ENCODE results near the gene ZNG1E.
"Not testable (repeated sequence)": the region's sequence is repeated elsewhere in the genome, so short reads cannot be mapped to it uniquely, and the experiment has no call there.

ZNG1E gene

GRCh38 chr9:65675589-65676021, at the start of gene ZNG1E:
TSS of gene ZNG1E (plus strand) at chr9:65675928. CDS start at chr9:65675977, 49 bp downstream.
- H3K9ac ChIP-seq (ENCODE audit: low read length); H3K36me3 ChIP-seq (ENCODE audit: insufficient read depth, low read length); H3K9me3 ChIP-seq (ENCODE audit: low read length); H3K27me3 ChIP-seq (ENCODE audit: control insufficient read depth in 1 of 2, insufficient read depth in 2 of 2, low read length in 2 of 2); H3K27ac ChIP-seq (ENCODE audit: low read depth, low read length); H3K4me1 ChIP-seq (ENCODE audit: insufficient read depth, low read length): not testable (repeated sequence)
- H3K4me3 ChIP-seq (ENCODE audit: low read depth in 1 of 2, low read length in 2 of 2), result peak within 1 kb of the TSS; percentile 27 to 41

- not testable (repeated sequence) for H3K27ac ChIP-seq (ENCODE audit: low read depth, low read length); H3K27me3 ChIP-seq (ENCODE audit: control insufficient read depth in 1 of 2, insufficient read depth in 2 of 2, low read length in 2 of 2); H3K4me3 ChIP-seq (ENCODE audit: low read depth in 1 of 2, low read length in 2 of 2)
These were observed 2.1 kb upstream of the ZNG1E start for GRCh38 chr9:65673579-65673978.

GRCh38 chr9:65675018-65675417, 710 bp upstream of the ZNG1E start:
- not testable (repeated sequence) for H3K27ac ChIP-seq (ENCODE audit: low read depth, low read length); H3K9me3 ChIP-seq (ENCODE audit: low read length); H3K36me3 ChIP-seq (ENCODE audit: insufficient read depth, low read length); H3K4me1 ChIP-seq (ENCODE audit: insufficient read depth, low read length); H3K27me3 ChIP-seq (ENCODE audit: control insufficient read depth in 1 of 2, insufficient read depth in 2 of 2, low read length in 2 of 2); H3K9ac ChIP-seq (ENCODE audit: low read length); H3K4me3 ChIP-seq (ENCODE audit: low read depth in 1 of 2, low read length in 2 of 2)

More at GRCh38 chr9:65673579-65673978, 2.1 kb upstream of the ZNG1E start:
- H3K9me3 ChIP-seq (ENCODE audit: low read length); H3K9ac ChIP-seq (ENCODE audit: low read length); H3K4me1 ChIP-seq (ENCODE audit: insufficient read depth, low read length); H3K36me3 ChIP-seq (ENCODE audit: insufficient read depth, low read length): not testable (repeated sequence)

- H3K36me3 ChIP-seq (ENCODE audit: insufficient read depth, low read length); H3K9me3 ChIP-seq (ENCODE audit: low read length); H3K4me3 ChIP-seq (ENCODE audit: low read depth in 1 of 2, low read length in 2 of 2); H3K4me1 ChIP-seq (ENCODE audit: insufficient read depth, low read length); H3K9ac ChIP-seq (ENCODE audit: low read length); H3K27me3 ChIP-seq (ENCODE audit: control insufficient read depth in 1 of 2, insufficient read depth in 2 of 2, low read length in 2 of 2); H3K27ac ChIP-seq (ENCODE audit: low read depth, low read length): not testable (repeated sequence)
These were observed 661 bp downstream of the ZNG1E start for GRCh38 chr9:65676389-65676788.

- H3K36me3 ChIP-seq (ENCODE audit: insufficient read depth, low read length); H3K9me3 ChIP-seq (ENCODE audit: low read length); H3K27ac ChIP-seq (ENCODE audit: low read depth, low read length); H3K4me3 ChIP-seq (ENCODE audit: low read depth in 1 of 2, low read length in 2 of 2); H3K27me3 ChIP-seq (ENCODE audit: control insufficient read depth in 1 of 2, insufficient read depth in 2 of 2, low read length in 2 of 2); H3K4me1 ChIP-seq (ENCODE audit: insufficient read depth, low read length); H3K9ac ChIP-seq (ENCODE audit: low read length): not testable (repeated sequence)
These were observed 2.8 kb downstream of the ZNG1E start for GRCh38 chr9:65678533-65678932.

- H3K9ac ChIP-seq (ENCODE audit: low read length); H3K27me3 ChIP-seq (ENCODE audit: control insufficient read depth in 1 of 2, insufficient read depth in 2 of 2, low read length in 2 of 2); H3K4me1 ChIP-seq (ENCODE audit: insufficient read depth, low read length); H3K4me3 ChIP-seq (ENCODE audit: low read depth in 1 of 2, low read length in 2 of 2); H3K27ac ChIP-seq (ENCODE audit: low read depth, low read length); H3K9me3 ChIP-seq (ENCODE audit: low read length); H3K36me3 ChIP-seq (ENCODE audit: insufficient read depth, low read length): not testable (repeated sequence)
These were observed 27.8 kb downstream of the ZNG1E start for GRCh38 chr9:65703550-65703949.

- not testable (repeated sequence) for H3K4me1 ChIP-seq (ENCODE audit: insufficient read depth, low read length); H3K9me3 ChIP-seq (ENCODE audit: low read length); H3K27ac ChIP-seq (ENCODE audit: low read depth, low read length); H3K27me3 ChIP-seq (ENCODE audit: control insufficient read depth in 1 of 2, insufficient read depth in 2 of 2, low read length in 2 of 2); H3K36me3 ChIP-seq (ENCODE audit: insufficient read depth, low read length); H3K9ac ChIP-seq (ENCODE audit: low read length); H3K4me3 ChIP-seq (ENCODE audit: low read depth in 1 of 2, low read length in 2 of 2)
These were observed 38.7 kb downstream of the ZNG1E start for GRCh38 chr9:65714445-65714844.

GRCh38 chr9:65737096-65737564, 61.4 kb downstream of the ZNG1E start, which contains the start of gene FOXD4L4:
TSS of gene FOXD4L4 (plus strand) at chr9:65737146. CDS start at chr9:65737146, 0 bp downstream.
- not testable (repeated sequence) for H3K27me3 ChIP-seq (ENCODE audit: control insufficient read depth in 1 of 2, insufficient read depth in 2 of 2, low read length in 2 of 2); H3K27ac ChIP-seq (ENCODE audit: low read depth, low read length); H3K4me1 ChIP-seq (ENCODE audit: insufficient read depth, low read length); H3K36me3 ChIP-seq (ENCODE audit: insufficient read depth, low read length); H3K4me3 ChIP-seq (ENCODE audit: low read depth in 1 of 2, low read length in 2 of 2); H3K9me3 ChIP-seq (ENCODE audit: low read length); H3K9ac ChIP-seq (ENCODE audit: low read length)

- H3K36me3 ChIP-seq (ENCODE audit: insufficient read depth, low read length); H3K4me3 ChIP-seq (ENCODE audit: low read depth in 1 of 2, low read length in 2 of 2); H3K9ac ChIP-seq (ENCODE audit: low read length); H3K4me1 ChIP-seq (ENCODE audit: insufficient read depth, low read length); H3K27ac ChIP-seq (ENCODE audit: low read depth, low read length); H3K27me3 ChIP-seq (ENCODE audit: control insufficient read depth in 1 of 2, insufficient read depth in 2 of 2, low read length in 2 of 2); H3K9me3 ChIP-seq (ENCODE audit: low read length): not testable (repeated sequence)
These were observed 62.4 kb downstream of the ZNG1E start for GRCh38 chr9:65738133-65738532.

All from muscle layer of colon (tissue), 2 donors.